Measurements from ENCODE around the gene MMD. TPM values are rescaled to one million over a fixed set of nuclear protein-coding genes. Genes with fewer than 3 reads are reported as not detected.

Gene MMD
- total and polyA plus RNA-seq, 2 donors from 2014 or later = 6.4 to 9.9 TPM

GRCh38 chr17:55440391-55440790 lies 18.8 kb upstream of the MMD start:
- no peak for DNase-seq
- no peaks in the 10 kb centered on the region for H3K36me3 ChIP-seq (ENCODE audit: control insufficient read depth in 2 of 3, insufficient read depth in 3 of 3, low read length in 3 of 3)
- H3K27me3 ChIP-seq (ENCODE audit: control insufficient read depth, insufficient read depth, low read length) = no peaks in the 10 kb centered on the region
- no peak overlapping the region for H3K27ac ChIP-seq (ENCODE audit: low read depth in 2 of 2, low read length in 2 of 2)
- H3K9me3 ChIP-seq (ENCODE audit: control insufficient read depth in 2 of 3, insufficient read depth in 1 of 3, low read length in 3 of 3) = no peaks in the 10 kb centered on the region
- TF ChIP-seq, protein P1, sequence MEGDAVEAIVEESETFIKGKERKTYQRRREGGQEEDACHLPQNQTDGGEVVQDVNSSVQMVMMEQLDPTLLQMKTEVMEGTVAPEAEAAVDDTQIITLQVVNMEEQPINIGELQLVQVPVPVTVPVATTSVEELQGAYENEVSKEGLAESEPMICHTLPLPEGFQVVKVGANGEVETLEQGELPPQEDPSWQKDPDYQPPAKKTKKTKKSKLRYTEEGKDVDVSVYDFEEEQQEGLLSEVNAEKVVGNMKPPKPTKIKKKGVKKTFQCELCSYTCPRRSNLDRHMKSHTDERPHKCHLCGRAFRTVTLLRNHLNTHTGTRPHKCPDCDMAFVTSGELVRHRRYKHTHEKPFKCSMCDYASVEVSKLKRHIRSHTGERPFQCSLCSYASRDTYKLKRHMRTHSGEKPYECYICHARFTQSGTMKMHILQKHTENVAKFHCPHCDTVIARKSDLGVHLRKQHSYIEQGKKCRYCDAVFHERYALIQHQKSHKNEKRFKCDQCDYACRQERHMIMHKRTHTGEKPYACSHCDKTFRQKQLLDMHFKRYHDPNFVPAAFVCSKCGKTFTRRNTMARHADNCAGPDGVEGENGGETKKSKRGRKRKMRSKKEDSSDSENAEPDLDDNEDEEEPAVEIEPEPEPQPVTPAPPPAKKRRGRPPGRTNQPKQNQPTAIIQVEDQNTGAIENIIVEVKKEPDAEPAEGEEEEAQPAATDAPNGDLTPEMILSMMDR (IDR thresholded peaks at IDR 0.05; ENCODE audit: borderline replicate concordance, extremely low read depth, insufficient read depth) = no peak
- H3K4me1 ChIP-seq (ENCODE audit: control insufficient read depth in 2 of 3, insufficient read depth in 2 of 3, low read depth in 1 of 3, low read length in 3 of 3) = peaks cover 0 to 11% (median 7%) of the 10 kb centered on the region in 3 donors
- H3K4me3 ChIP-seq (ENCODE audit: low read length in 3 of 3) = no peak overlapping the region
- intact Hi-C loops (cut with DNase I) = no loop called here
- FAIRE-seq = no peak
- H3K9ac ChIP-seq (ENCODE audit: low read length in 3 of 3) = no peak overlapping the region

DNA sequence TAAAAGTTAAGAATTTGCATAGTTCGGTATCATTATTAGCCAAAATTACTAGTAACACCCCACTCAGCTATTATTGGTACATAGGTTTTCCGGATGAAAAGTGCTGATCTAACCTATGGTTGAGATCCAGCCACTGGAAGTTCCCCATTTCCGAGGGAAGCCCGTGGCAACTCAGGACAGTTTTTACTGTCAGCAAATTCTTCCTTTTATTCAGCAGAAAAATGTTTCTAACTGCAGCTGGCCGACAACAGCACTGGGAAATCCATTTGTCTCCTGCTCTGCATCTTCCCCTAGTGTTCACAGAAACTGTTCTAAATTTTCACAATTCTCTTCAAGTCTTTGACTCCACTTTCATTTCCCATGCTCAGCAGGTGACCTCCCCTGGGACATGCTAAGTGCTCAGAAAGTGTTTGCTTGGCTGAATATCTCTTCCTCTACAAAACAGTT lies 15.5 kb upstream of the MMD start:
- no peak overlapping the region for H3K27ac ChIP-seq (ENCODE audit: low read depth in 2 of 2, low read length in 2 of 2)
- TF ChIP-seq, protein P1 (IDR thresholded peaks at IDR 0.05; ENCODE audit: borderline replicate concordance, extremely low read depth, insufficient read depth) = no peak
- H3K9me3 ChIP-seq (ENCODE audit: control insufficient read depth in 2 of 3, insufficient read depth in 1 of 3, low read length in 3 of 3) = no peaks in the 10 kb centered on the region
- no peak overlapping the region for H3K4me3 ChIP-seq (ENCODE audit: low read length in 3 of 3)
- DNase-seq (no peak), FAIRE-seq (no peak)
- H3K27me3 ChIP-seq (ENCODE audit: control insufficient read depth, insufficient read depth, low read length) = no peaks in the 10 kb centered on the region
- H3K36me3 ChIP-seq (ENCODE audit: control insufficient read depth in 2 of 3, insufficient read depth in 3 of 3, low read length in 3 of 3) = no peaks in the 10 kb centered on the region
- intact Hi-C loops (cut with DNase I) = no loop called here
- peaks cover 2 to 13% (median 3%) of the 10 kb centered on the region in 3 donors for H3K4me1 ChIP-seq (ENCODE audit: control insufficient read depth in 2 of 3, insufficient read depth in 2 of 3, low read depth in 1 of 3, low read length in 3 of 3)
- no peak overlapping the region for H3K9ac ChIP-seq (ENCODE audit: low read length in 3 of 3)

GRCh38 chr17:55436224-55437158 lies 14.9 kb upstream of the MMD start:
- Histone ChIP-seq H3K9me3 (ENCODE audit: control insufficient read depth in 2 of 3, insufficient read depth in 1 of 3, low read length in 3 of 3) (no peaks in the 10 kb centered on the region), H3K36me3 (ENCODE audit: control insufficient read depth in 2 of 3, insufficient read depth in 3 of 3, low read length in 3 of 3) (no peaks in the 10 kb centered on the region), H3K4me1 (ENCODE audit: control insufficient read depth in 2 of 3, insufficient read depth in 2 of 3, low read depth in 1 of 3, low read length in 3 of 3) (peaks cover 2 to 13% (median 3%) of the 10 kb centered on the region in 3 donors), H3K4me3 (ENCODE audit: low read length in 3 of 3) (no peak overlapping the region), H3K27ac (ENCODE audit: low read depth in 2 of 2, low read length in 2 of 2) (no peak overlapping the region), H3K27me3 (ENCODE audit: control insufficient read depth, insufficient read depth, low read length) (no peaks in the 10 kb centered on the region), H3K9ac (ENCODE audit: low read length in 3 of 3) (no peak overlapping the region)
- intact Hi-C loops (cut with DNase I) = no loop called here
- DNase-seq = no peak
- no peak for FAIRE-seq
- TF ChIP-seq, protein P1 (IDR thresholded peaks at IDR 0.05; ENCODE audit: borderline replicate concordance, extremely low read depth, insufficient read depth) = no peak

All from kidney (tissue), 14 donors.